ENCODE measurements around the gene PML.

Gene PML

DNA sequence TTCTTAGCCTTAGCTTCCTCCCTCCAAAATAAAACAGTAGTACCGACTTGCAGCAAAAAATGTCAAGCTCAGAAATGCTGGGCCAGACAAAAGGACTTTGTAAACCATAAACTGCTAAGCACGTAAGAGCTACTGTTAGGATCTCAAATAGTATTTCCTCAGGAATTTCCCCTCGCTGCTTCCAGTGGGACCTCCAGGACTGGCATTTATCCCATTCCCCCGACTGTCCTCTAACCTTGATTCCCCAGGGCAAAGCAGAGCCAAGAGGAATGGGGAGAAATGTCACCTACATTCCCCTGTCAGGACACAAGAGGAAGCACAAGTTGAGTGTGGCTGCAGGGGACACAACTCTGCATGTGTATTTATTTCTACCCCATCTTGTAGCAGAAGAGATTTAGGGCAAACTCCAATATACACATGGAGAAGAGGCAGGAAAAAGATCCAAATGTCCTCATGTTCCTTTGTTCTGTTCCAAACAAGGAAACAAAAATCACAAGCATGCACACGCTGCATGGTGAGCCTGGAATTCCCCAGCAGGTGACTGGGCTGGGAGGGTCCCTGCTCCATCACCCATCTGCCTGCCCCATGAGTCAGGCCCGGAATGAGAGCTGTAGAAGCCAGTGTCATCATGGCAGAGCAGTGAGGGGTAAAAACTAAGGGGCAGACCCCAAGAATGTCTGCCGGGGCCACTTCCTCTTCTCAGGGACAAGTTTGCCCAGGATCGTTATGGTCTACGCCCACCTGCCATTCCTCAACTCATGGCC, 6.7 kb upstream of the PML start:
- Histone ChIP-seq H3K9ac (ENCODE audit: low read depth, low read length) (no peak overlapping the region), H3K36me3 (ENCODE audit: insufficient read depth, low read length) (no peaks in the 10 kb centered on the region), H3K9me3 (replicated peaks; ENCODE audit: low read length) (no peaks in the 10 kb centered on the region), H3K4me1 (ENCODE audit: control insufficient read depth, insufficient read depth, low read length) (peaks cover 82% of the 10 kb centered on the region), H3K4me2 (ENCODE audit: low read length) (no peak overlapping the region), H3K27me3 (ENCODE audit: control insufficient read depth, insufficient read depth, low read length) (no peaks in the 10 kb centered on the region), H3K4me3 (ENCODE audit: low read length) (no peak overlapping the region)

DNA sequence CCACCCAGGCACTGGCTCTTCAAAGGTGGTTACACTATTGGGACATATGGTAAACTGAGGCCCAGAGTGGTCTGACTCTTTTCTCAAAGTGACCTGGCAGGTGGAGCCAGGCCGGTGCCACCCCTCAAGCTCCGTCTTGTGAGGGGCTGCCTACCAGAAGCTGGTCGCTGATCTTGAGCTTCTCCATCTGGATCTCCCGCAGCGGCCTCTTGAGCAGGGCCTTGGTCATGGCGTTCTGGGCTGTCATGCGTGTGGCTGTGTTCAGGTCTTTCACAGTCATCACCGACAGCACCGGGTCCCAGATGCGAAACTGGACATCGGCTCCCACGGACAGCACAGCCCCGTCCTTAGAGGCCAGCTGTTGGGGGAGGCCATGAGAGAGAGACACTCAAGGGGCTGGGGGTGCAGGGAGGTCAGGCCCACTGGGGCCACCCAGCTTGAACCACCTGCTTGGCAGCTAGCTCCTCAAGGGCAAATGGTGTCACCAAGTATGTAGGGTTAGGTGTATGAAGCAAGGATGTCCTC, 6.0 kb upstream of the PML start:
- no peaks in the 10 kb centered on the region for H3K9me3 ChIP-seq (replicated peaks; ENCODE audit: low read length)
- no peaks in the 10 kb centered on the region for H3K36me3 ChIP-seq (ENCODE audit: insufficient read depth, low read length)
- no peaks in the 10 kb centered on the region for H3K27me3 ChIP-seq (ENCODE audit: control insufficient read depth, insufficient read depth, low read length)
- H3K4me3 ChIP-seq (ENCODE audit: low read length), result peak overlapping the region; percentile 9
- H3K4me1 ChIP-seq (ENCODE audit: control insufficient read depth, insufficient read depth, low read length), result peaks cover 76% of the 10 kb centered on the region
- H3K4me2 ChIP-seq (ENCODE audit: low read length), result peak overlapping the region; percentile 48
- H3K9ac ChIP-seq (ENCODE audit: low read depth, low read length), result no peak overlapping the region

GRCh38 chr15:73989001-73989798, 5.3 kb upstream of the PML start:
- H3K4me3 ChIP-seq (ENCODE audit: low read length), result peak overlapping the region; percentile 10
- H3K9me3 ChIP-seq (replicated peaks; ENCODE audit: low read length), result no peaks in the 10 kb centered on the region
- no peaks in the 10 kb centered on the region for H3K27me3 ChIP-seq (ENCODE audit: control insufficient read depth, insufficient read depth, low read length)
- H3K9ac ChIP-seq (ENCODE audit: low read depth, low read length), result peak overlapping the region; percentile 34
- H3K36me3 ChIP-seq (ENCODE audit: insufficient read depth, low read length), result no peaks in the 10 kb centered on the region
- H3K4me2 ChIP-seq (ENCODE audit: low read length), result peak overlapping the region; percentile 65
- H3K4me1 ChIP-seq (ENCODE audit: control insufficient read depth, insufficient read depth, low read length), result peaks cover 74% of the 10 kb centered on the region

GRCh38 chr15:73990250-73991005, 4.1 kb upstream of the PML start:
- peaks cover 63% of the 10 kb centered on the region for H3K4me1 ChIP-seq (ENCODE audit: control insufficient read depth, insufficient read depth, low read length)
- H3K27me3 ChIP-seq (ENCODE audit: control insufficient read depth, insufficient read depth, low read length), result no peaks in the 10 kb centered on the region
- no peaks in the 10 kb centered on the region for H3K36me3 ChIP-seq (ENCODE audit: insufficient read depth, low read length)
- H3K9me3 ChIP-seq (replicated peaks; ENCODE audit: low read length), result no peaks in the 10 kb centered on the region
- H3K4me2 ChIP-seq (ENCODE audit: low read length), result peak overlapping the region; percentile 98
- H3K9ac ChIP-seq (ENCODE audit: low read depth, low read length), result peak overlapping the region; percentile 78
- H3K4me3 ChIP-seq (ENCODE audit: low read length), result no peak overlapping the region

GRCh38 chr15:73991260-73991659, 3.3 kb upstream of the PML start:
- no peaks in the 10 kb centered on the region for H3K36me3 ChIP-seq (ENCODE audit: insufficient read depth, low read length)
- peak overlapping the region; percentile 78 for H3K9ac ChIP-seq (ENCODE audit: low read depth, low read length)

DNA sequence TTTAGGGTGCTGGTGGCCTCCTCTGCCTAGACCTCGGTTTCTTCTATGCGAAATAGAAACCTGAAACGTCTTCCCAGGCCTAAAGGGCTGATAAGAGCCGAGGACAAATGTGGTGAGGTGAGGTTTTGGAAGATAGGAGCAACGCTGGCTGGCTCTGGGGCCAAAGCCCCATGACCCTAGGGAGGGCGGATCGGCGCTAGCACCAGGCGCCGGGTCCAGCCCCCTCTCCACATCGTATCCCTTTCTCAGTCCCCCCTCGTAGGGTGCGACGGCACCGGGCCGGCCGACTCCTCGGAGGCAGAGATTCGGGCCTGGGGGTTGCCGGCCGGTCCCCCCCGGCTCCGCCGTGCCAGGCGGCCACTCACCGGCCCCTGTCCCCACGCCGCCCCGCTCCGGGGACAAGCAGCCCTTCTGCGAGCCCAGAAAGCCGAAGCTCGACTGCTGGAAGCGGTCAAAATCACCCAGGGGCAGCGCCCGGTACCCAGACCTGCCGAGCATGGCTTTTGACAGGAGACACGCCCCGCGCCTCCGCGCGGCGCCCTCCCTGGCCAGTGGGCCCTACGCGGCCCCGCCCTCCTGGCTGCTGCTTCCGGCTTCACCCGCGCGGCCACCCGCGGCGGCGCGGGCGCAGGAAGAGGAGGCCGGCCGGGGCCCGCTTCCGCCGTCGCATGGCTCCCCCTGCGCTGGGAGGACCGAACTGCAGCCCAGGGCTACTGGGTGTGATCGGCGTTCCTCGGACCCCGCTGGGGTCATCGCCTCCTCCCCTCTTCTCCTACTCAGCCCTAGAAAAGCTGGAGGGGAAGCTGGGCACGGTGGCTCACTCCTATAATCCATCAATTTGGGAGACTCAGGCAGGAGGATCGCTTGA, 2.6 kb upstream of the PML start, which contains the start of gene STOML1:
Gene STOML1, minus strand, starts transcription at position 570 of the 868 bp plus-strand sequence. Its CDS starts 72 bp downstream, at position 498.
- H3K4me3 ChIP-seq (ENCODE audit: low read length), result peak within 1 kb of the TSS; percentile 76
- H3K9ac ChIP-seq (ENCODE audit: low read depth, low read length), result peak within 1 kb of the TSS; percentile 78
- no peaks in the 10 kb centered on the region for H3K36me3 ChIP-seq (ENCODE audit: insufficient read depth, low read length)
- H3K9me3 ChIP-seq (replicated peaks; ENCODE audit: low read length), result no peaks in the 10 kb centered on the region
- H3K4me2 ChIP-seq (ENCODE audit: low read length), result peak within 1 kb of the TSS; percentile 98
- H3K27me3 ChIP-seq (ENCODE audit: control insufficient read depth, insufficient read depth, low read length), result no peaks in the 10 kb centered on the region
- H3K4me1 ChIP-seq (ENCODE audit: control insufficient read depth, insufficient read depth, low read length), result peaks cover 63% of the 10 kb centered on the region

More at GRCh38 chr15:73991260-73991659, 3.3 kb upstream of the PML start:
- H3K27me3 ChIP-seq (ENCODE audit: control insufficient read depth, insufficient read depth, low read length), result no peaks in the 10 kb centered on the region
- H3K4me2 ChIP-seq (ENCODE audit: low read length), result peak overlapping the region; percentile 98
- H3K4me1 ChIP-seq (ENCODE audit: control insufficient read depth, insufficient read depth, low read length), result peaks cover 60% of the 10 kb centered on the region
- H3K4me3 ChIP-seq (ENCODE audit: low read length), result peak overlapping the region; percentile 76
- no peaks in the 10 kb centered on the region for H3K9me3 ChIP-seq (replicated peaks; ENCODE audit: low read length)

DNA sequence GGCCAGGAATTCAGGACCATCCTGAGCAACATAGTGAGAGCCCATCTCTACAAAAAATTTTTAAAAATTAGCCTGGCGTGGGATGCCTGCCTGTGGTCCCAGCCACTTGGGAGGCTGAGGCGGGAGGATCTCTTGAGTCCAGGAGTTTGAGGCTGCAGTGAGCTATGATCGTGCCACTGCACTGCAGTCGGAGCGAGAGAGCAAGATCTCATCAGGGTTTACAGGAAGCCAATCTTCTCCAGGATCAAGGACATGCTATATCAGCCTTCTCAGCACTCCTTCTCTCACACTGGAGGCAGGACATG, 2.0 kb upstream of the PML start:
- H3K9me3 ChIP-seq (replicated peaks; ENCODE audit: low read length), result no peaks in the 10 kb centered on the region
- H3K4me3 ChIP-seq (ENCODE audit: low read length), result peak overlapping the region; percentile 76
- H3K4me2 ChIP-seq (ENCODE audit: low read length), result peak overlapping the region; percentile 79
- H3K4me1 ChIP-seq (ENCODE audit: control insufficient read depth, insufficient read depth, low read length), result peaks cover 67% of the 10 kb centered on the region
- H3K27me3 ChIP-seq (ENCODE audit: control insufficient read depth, insufficient read depth, low read length), result no peaks in the 10 kb centered on the region
- H3K36me3 ChIP-seq (ENCODE audit: insufficient read depth, low read length), result no peaks in the 10 kb centered on the region
- H3K9ac ChIP-seq (ENCODE audit: low read depth, low read length), result peak overlapping the region; percentile 50

DNA sequence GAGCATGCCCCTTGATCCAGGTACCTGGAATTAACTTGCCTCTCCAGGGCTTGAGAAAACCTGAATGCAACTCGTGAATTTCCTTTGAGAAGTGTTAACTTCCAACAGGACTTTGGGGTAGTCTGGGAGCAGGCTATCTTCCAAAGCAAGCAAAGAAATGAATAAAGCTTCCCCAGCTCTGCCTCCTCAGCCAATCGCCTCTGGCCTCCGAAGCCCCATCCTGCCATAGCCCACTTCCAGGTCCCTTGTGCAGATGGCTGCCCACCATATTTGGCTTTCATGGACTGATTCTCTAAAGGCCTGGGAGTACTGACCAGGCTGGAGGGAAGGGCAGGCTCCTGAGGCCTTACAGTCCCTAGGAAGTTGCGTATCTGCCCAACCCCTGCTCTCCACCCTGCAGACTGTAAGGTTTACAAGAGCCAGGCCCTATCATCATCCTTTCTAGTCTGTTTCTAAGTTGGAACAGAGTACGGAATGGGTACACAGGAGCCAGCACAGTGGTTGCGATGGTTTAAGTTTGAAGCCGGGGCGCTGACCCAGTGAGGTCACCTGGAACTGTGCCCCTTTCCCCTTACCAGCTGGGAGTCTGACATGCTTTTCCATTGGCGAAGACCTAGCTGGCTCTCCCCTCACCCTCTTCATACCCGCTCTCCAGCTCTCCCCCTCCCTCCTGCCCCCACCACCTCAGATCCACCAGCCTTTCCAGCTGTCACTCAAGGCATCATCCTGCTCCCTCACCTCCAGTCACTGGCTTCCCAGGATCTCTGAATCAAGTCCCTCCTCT, 1.1 kb upstream of the PML start:
- H3K27me3 ChIP-seq (ENCODE audit: control insufficient read depth, insufficient read depth, low read length), result no peaks in the 10 kb centered on the region
- H3K4me2 ChIP-seq (ENCODE audit: low read length), result peak overlapping the region; percentile 86
- H3K9me3 ChIP-seq (replicated peaks; ENCODE audit: low read length), result no peaks in the 10 kb centered on the region
- H3K4me3 ChIP-seq (ENCODE audit: low read length), result peak overlapping the region; percentile 90
- peaks cover 6% of the 10 kb centered on the region for H3K36me3 ChIP-seq (ENCODE audit: insufficient read depth, low read length)
- peaks cover 58% of the 10 kb centered on the region for H3K4me1 ChIP-seq (ENCODE audit: control insufficient read depth, insufficient read depth, low read length)
- peak overlapping the region; percentile 87 for H3K9ac ChIP-seq (ENCODE audit: low read depth, low read length)

DNA sequence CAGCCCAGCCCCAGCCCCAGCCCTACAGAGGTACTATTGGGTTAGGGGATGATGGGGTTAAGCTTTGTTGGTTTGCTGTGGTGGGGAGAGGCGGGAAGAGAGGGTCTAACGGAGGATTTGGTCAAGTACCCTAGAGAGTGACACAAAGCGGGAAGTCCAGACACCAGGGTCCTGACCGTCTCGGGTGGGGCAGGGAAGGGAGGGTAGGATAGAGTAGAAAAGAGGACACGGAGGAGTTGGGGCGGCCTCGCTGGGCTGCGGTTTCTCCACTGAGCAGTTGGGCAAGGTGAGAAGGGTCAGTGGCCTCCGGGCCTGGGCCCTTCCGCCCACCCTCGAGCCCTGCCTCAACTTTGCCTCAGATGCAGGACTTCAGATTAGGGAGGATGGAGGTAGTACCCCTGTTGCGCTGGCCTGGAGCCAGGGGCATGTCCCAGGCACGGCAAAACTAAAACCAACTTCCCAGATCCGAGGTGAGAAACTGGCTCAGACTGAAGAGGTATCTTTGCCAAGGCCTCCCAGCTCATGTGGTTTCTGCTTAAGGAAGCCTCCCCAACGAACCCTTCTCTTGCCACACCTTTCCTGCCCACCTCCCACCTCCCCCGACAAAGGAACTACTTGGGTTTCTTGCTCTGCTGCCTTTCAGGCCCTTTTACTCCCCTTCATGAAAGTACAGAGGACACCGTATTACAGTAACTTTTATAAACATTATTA, 551 bp downstream of the PML start:
- no peaks in the 10 kb centered on the region for H3K27me3 ChIP-seq (ENCODE audit: control insufficient read depth, insufficient read depth, low read length)
- H3K4me1 ChIP-seq (ENCODE audit: control insufficient read depth, insufficient read depth, low read length), result peaks cover 42% of the 10 kb centered on the region
- H3K9ac ChIP-seq (ENCODE audit: low read depth, low read length), result peak overlapping the region; percentile 87
- peak overlapping the region; percentile 90 for H3K4me3 ChIP-seq (ENCODE audit: low read length)
- peak overlapping the region; percentile 86 for H3K4me2 ChIP-seq (ENCODE audit: low read length)
- H3K9me3 ChIP-seq (replicated peaks; ENCODE audit: low read length), result no peaks in the 10 kb centered on the region
- H3K36me3 ChIP-seq (ENCODE audit: insufficient read depth, low read length), result peaks cover 17% of the 10 kb centered on the region

All from skeletal muscle satellite cell (primary cell).